Neural progenitor cell (in vitro differentiated cells): Measurements from ENCODE around the gene S100A9. TPM values are rescaled to one million over a fixed set of nuclear protein-coding genes. Genes with fewer than 3 reads are reported as not detected.

Experiments
- DNase-seq: peaks from one replicate; pipeline ENCODE4 v3.0.0-alpha.2; 2016; ENCODE audit warnings: low spot score
- H2AFZ ChIP-seq: fragments of 200-600 bp; sonication (generic); replicated peaks from 2 replicates; pipeline ENCODE4 v1.6.1; 2016; ENCODE audit warnings: antibody characterized with exemption
- H3F3A ChIP-seq: fragments of 200-600 bp; sonication (generic); 2 replicates; pipeline ENCODE4 v1.6.1; 2016; ENCODE audit warnings: antibody characterized with exemption, low read depth
- H3K27ac ChIP-seq: fragments of 200-600 bp; sonication (generic); 2 replicates; pipeline ENCODE4 v1.5.1; 2016; ENCODE audit warnings: mild to moderate bottlenecking
- H3K27me3 ChIP-seq: fragments of 200-600 bp; sonication (generic); 2 replicates; pipeline ENCODE4 v1.6.1; 2016; ENCODE audit warnings: mild to moderate bottlenecking, moderate library complexity
- H3K36me3 ChIP-seq: fragments of 200-600 bp; sonication (generic); 2 replicates; pipeline ENCODE4 v1.5.1; 2016
- H3K4me1 ChIP-seq: fragments of 200-600 bp; sonication (generic); 2 replicates; pipeline ENCODE4 v1.6.1; 2016; ENCODE audit warnings: mixed run types
- H3K4me2 ChIP-seq: fragments of 200-600 bp; sonication (generic); 2 replicates; pipeline ENCODE4 v1.6.1; 2016
- H3K4me3 ChIP-seq: fragments of 200-600 bp; sonication (generic); 2 replicates; pipeline ENCODE4 v1.5.1; 2016
- H3K79me2 ChIP-seq: fragments of 200-600 bp; sonication (generic); 2 replicates; pipeline ENCODE4 v1.6.1; 2016; ENCODE audit warnings: low read depth
- H3K9ac ChIP-seq: fragments of 200-600 bp; sonication (generic); 2 replicates; pipeline ENCODE4 v1.6.1; 2016
- H3K9me3 ChIP-seq: fragments of 200-600 bp; sonication (generic); 2 replicates; pipeline ENCODE4 v1.5.1; 2016; ENCODE audit warnings: low read depth
- H4K20me1 ChIP-seq: fragments of 200-600 bp; sonication (generic); 2 replicates; pipeline ENCODE4 v1.6.1; 2016; ENCODE audit warnings: low read depth
- H3K27ac Mint-ChIP-seq: 3 replicates; pipeline ENCODE4 v1.8.0; 2021; ENCODE audit warnings: mixed read lengths
- H3K27me3 Mint-ChIP-seq: 2 replicates; pipeline ENCODE4 v1.8.0; 2022; ENCODE audit warnings: low read depth, mild to moderate bottlenecking, inconsistent platforms, moderate library complexity, mixed read lengths; ENCODE audit not compliant: insufficient read depth
- H3K36me3 Mint-ChIP-seq: 3 replicates; pipeline ENCODE4 v1.8.0; 2021; ENCODE audit warnings: mixed read lengths
- H3K4me1 Mint-ChIP-seq: 3 replicates; pipeline ENCODE4 v1.8.0; 2021; ENCODE audit warnings: mixed read lengths
- H3K4me3 Mint-ChIP-seq: 3 replicates; pipeline ENCODE4 v1.8.0; 2021; ENCODE audit warnings: mild to moderate bottlenecking, moderate library complexity, mixed read lengths
- H3K9me3 Mint-ChIP-seq: 3 replicates; pipeline ENCODE4 v1.8.0; 2020; ENCODE audit warnings: mixed read lengths
- EZH2 ChIP-seq: fragments of 200-600 bp; sonication (generic); IDR thresholded peaks from 2 replicates; pipeline ENCODE4 v1.6.1; 2017; ENCODE audit warnings: antibody characterized with exemption, mild to moderate bottlenecking, moderate library complexity
- EZH2phosphoT487 ChIP-seq: fragments of 200-600 bp; sonication (generic); IDR thresholded peaks from 2 replicates; pipeline ENCODE4 v1.6.1; 2017; ENCODE audit warnings: antibody characterized with exemption
- total RNA-seq: library from RNA; depleted of rRNA; stranded (reverse); fragments of >200 nt; gene quantifications from 2 replicates; pipeline ENCODE4 v1.2.3, GENCODE V29; 2015; ENCODE audit warnings: low replicate concordance
- TF ChIP-seq, protein P1 (sequence below): fragments of 200-600 bp; sonication (generic); IDR thresholded peaks from 2 replicates; pipeline ENCODE4 v1.5.1; 2017; ENCODE audit warnings: antibody characterized with exemption, mild to moderate bottlenecking

Gene S100A9
- total RNA-seq: not detected in 2 replicates

DNA sequence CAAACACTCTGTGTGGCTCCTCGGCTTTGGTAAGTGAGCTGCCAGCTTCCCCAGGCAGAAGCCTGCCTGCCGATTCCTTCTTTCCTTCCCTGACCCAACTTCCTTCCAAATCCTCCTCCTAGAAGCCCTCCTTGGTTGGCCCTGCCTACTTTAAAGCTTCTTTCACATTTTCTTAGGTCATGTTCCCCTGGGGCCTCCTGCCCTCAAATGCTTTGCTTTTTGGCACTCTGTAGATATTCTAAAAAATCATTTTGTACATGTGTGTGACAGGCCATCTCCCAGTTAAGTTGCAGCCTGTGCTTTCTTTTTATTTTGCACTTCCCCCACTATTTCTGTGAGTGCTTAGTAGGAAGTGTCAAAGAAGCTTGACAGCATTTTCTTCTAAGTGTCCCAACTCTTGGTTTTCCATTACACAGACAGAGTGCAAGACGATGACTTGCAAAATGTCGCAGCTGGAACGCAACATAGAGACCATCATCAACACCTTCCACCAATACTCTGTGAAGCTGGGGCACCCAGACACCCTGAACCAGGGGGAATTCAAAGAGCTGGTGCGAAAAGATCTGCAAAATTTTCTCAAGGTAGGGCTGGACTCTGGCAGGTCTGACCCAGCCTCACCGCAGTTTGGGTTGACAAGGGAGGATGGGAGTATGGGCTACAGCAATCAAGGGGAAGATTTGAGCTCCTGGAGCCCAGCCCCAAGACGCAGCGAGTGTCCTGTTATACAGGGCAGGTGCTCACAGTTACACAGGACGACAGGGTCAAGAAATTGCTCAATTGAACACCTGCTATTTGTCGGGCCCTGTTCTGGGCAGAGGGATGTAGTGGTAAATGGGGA is at the start of gene S100A9:
TSS of gene S100A9 (plus strand) at position 2 of the 838 bp plus-strand sequence. CDS start at position 432, 430 bp downstream.
- H3K9ac ChIP-seq: no peak within 1 kb of the TSS
- H3F3A ChIP-seq: no peaks in the 10 kb centered on the region
- no peaks in the 10 kb centered on the region for H3K36me3 Mint-ChIP-seq
- no peaks in the 10 kb centered on the region for H4K20me1 ChIP-seq
- no peak within 1 kb of the TSS for H3K27ac ChIP-seq
- peaks cover 6% of the 10 kb centered on the region for H3K27me3 Mint-ChIP-seq
- H3K9me3 ChIP-seq: no peaks in the 10 kb centered on the region
- no peaks in the 10 kb centered on the region for H3K4me1 ChIP-seq
- H3K4me3 Mint-ChIP-seq: no peak within 1 kb of the TSS
- H3K4me3 ChIP-seq: no peak within 1 kb of the TSS
- no peaks in the 10 kb centered on the region for H3K79me2 ChIP-seq
- DNase-seq: no peak
- H3K4me2 ChIP-seq: no peak within 1 kb of the TSS
- H3K4me1 Mint-ChIP-seq: no peaks in the 10 kb centered on the region
- no peaks in the 10 kb centered on the region for H3K27me3 ChIP-seq
- no peak for TF ChIP-seq EZH2phosphoT487
- no peak for TF ChIP-seq EZH2
- TF ChIP-seq, protein P1, sequence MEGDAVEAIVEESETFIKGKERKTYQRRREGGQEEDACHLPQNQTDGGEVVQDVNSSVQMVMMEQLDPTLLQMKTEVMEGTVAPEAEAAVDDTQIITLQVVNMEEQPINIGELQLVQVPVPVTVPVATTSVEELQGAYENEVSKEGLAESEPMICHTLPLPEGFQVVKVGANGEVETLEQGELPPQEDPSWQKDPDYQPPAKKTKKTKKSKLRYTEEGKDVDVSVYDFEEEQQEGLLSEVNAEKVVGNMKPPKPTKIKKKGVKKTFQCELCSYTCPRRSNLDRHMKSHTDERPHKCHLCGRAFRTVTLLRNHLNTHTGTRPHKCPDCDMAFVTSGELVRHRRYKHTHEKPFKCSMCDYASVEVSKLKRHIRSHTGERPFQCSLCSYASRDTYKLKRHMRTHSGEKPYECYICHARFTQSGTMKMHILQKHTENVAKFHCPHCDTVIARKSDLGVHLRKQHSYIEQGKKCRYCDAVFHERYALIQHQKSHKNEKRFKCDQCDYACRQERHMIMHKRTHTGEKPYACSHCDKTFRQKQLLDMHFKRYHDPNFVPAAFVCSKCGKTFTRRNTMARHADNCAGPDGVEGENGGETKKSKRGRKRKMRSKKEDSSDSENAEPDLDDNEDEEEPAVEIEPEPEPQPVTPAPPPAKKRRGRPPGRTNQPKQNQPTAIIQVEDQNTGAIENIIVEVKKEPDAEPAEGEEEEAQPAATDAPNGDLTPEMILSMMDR: no peak
- H2AFZ ChIP-seq: no peak within 1 kb of the TSS
- no peaks in the 10 kb centered on the region for H3K36me3 ChIP-seq
- no peak within 1 kb of the TSS for H3K27ac Mint-ChIP-seq
- no peaks in the 10 kb centered on the region for H3K9me3 Mint-ChIP-seq

DNA sequence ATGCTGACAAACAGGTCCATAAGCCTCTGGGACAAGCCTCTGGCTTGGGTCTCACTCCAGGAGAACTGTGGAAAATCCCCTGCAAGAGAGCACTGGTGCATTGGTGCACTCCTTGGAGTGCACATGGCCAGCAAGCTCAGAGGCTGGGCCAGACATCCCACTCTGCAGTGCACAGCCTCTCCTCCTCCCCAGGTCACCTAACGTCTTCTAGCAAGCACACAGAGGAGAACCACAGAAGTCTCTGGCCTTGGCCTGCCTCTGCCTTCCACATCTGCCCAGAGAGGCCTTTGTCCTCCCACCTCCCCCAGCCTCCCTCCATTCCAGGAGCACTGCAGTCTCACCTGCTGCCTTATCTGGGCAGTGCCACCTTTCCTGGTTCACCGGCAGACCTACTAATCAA is 49.1 kb upstream of the S100A9 start:
- Histone ChIP-seq H3K4me3 (no peak overlapping the region), H3K4me1 (no peaks in the 10 kb centered on the region), H3K27me3 (no peaks in the 10 kb centered on the region), H3K4me2 (no peak overlapping the region), H3K36me3 (no peaks in the 10 kb centered on the region), H3K27ac (no peak overlapping the region), H3F3A (no peaks in the 10 kb centered on the region), H2AFZ (no peak overlapping the region), H4K20me1 (no peaks in the 10 kb centered on the region), H3K79me2 (no peaks in the 10 kb centered on the region), H3K9me3 (peaks cover under 1% of the 10 kb centered on the region), H3K9ac (no peak overlapping the region)
- no peaks in the 10 kb centered on the region for H3K27me3 Mint-ChIP-seq
- H3K4me1 Mint-ChIP-seq: no peaks in the 10 kb centered on the region
- no peak overlapping the region for H3K4me3 Mint-ChIP-seq
- no peaks in the 10 kb centered on the region for H3K9me3 Mint-ChIP-seq
- H3K36me3 Mint-ChIP-seq: no peaks in the 10 kb centered on the region
- no peak for DNase-seq
- no peak overlapping the region for H3K27ac Mint-ChIP-seq
- no peak for TF ChIP-seq EZH2

DNA sequence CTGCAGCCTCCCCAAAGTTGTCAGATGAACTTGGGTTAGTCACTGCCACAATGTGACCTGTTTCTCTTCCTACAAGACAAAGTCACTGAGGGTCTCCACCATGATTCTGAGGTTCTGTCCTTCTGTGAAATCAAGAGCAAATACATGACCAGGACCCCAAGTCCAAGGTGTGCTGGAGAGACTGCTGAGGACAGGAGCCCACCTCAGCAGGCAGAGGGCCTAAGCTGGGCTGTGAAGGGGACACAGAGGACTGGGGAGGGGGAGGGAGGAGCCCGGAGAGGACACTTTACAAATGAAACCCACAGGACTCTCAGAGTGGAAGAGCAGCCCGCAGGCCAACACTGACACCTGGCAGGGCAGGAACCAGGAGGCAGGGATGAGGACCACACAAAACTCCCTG is 48.2 kb upstream of the S100A9 start:
- no peak for DNase-seq
- H3K4me3 Mint-ChIP-seq: no peak overlapping the region
- TF ChIP-seq, protein P1: no peak
- TF ChIP-seq EZH2phosphoT487 (no peak), EZH2 (no peak)
- Histone ChIP-seq H3K4me2 (no peak overlapping the region), H4K20me1 (no peaks in the 10 kb centered on the region), H3K36me3 (no peaks in the 10 kb centered on the region), H3K79me2 (no peaks in the 10 kb centered on the region), H3F3A (no peaks in the 10 kb centered on the region), H3K9me3 (peaks cover 5% of the 10 kb centered on the region), H2AFZ (no peak overlapping the region), H3K4me1 (no peaks in the 10 kb centered on the region), H3K27ac (no peak overlapping the region), H3K27me3 (no peaks in the 10 kb centered on the region), H3K4me3 (no peak overlapping the region), H3K9ac (no peak overlapping the region)
- no peaks in the 10 kb centered on the region for H3K36me3 Mint-ChIP-seq
- H3K9me3 Mint-ChIP-seq: no peaks in the 10 kb centered on the region
- no peaks in the 10 kb centered on the region for H3K27me3 Mint-ChIP-seq
- no peak overlapping the region for H3K27ac Mint-ChIP-seq
- no peaks in the 10 kb centered on the region for H3K4me1 Mint-ChIP-seq

DNA sequence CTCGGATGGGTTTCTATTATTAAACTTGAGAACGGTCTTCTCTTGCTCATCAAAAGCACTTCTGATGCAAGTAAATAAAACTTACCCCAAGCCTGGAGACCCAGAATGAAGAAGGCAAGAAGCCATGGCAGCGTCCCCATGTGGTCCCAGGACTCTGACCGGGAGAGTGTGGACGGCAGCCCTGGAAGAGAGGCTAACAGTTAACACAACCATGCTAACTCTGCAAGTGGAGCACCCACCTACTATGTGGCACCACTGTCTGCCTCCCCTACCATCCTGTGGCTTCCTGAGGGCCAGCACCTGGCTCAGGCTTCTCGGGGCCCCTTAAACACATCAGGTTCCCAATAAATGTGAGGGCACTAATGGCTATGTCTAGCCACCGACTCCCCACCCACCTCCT is 47.1 kb upstream of the S100A9 start:
- DNase-seq: no peak

More for the DNA sequence above, 47.1 kb upstream of the S100A9 start:
- Mint-ChIP-seq H3K9me3 (peaks cover 2% of the 10 kb centered on the region), H3K36me3 (no peaks in the 10 kb centered on the region), H3K4me3 (no peak overlapping the region), H3K27ac (no peak overlapping the region), H3K4me1 (no peaks in the 10 kb centered on the region), H3K27me3 (no peaks in the 10 kb centered on the region)
- no peak overlapping the region for H2AFZ ChIP-seq
- H4K20me1 ChIP-seq: no peaks in the 10 kb centered on the region
- no peaks in the 10 kb centered on the region for H3K4me1 ChIP-seq
- no peak overlapping the region for H3K9ac ChIP-seq
- H3K27ac ChIP-seq: no peak overlapping the region
- no peaks in the 10 kb centered on the region for H3K79me2 ChIP-seq
- H3K27me3 ChIP-seq: no peaks in the 10 kb centered on the region
- peaks cover 5% of the 10 kb centered on the region for H3K9me3 ChIP-seq
- no peaks in the 10 kb centered on the region for H3K36me3 ChIP-seq
- no peaks in the 10 kb centered on the region for H3F3A ChIP-seq
- TF ChIP-seq, protein P1: no peak
- TF ChIP-seq EZH2 (no peak), EZH2phosphoT487 (no peak)
- no peak overlapping the region for H3K4me2 ChIP-seq
- no peak overlapping the region for H3K4me3 ChIP-seq
